GM23248 (cell line): ENCODE data around the gene MCU. TPM values are rescaled to one million over a fixed set of nuclear protein-coding genes. Genes with fewer than 3 reads are reported as not detected.
"Not testable (repeated sequence)": the region's sequence is repeated elsewhere in the genome, so short reads cannot be mapped to it uniquely, and the experiment has no call there.

Experiments
- DNase-seq: peaks from one replicate; pipeline ENCODE4 v3.0.0-alpha.2; 2015
- H2AFZ ChIP-seq: fragments of 200-600 bp; sonication (generic); 2 replicates; pipeline ENCODE4 v1.6.1; 2016; ENCODE audit warnings: antibody characterized with exemption
- H3F3A ChIP-seq: fragments of 200-600 bp; sonication (generic); 2 replicates; pipeline ENCODE4 v1.6.1; 2016; ENCODE audit warnings: mild to moderate bottlenecking, antibody characterized with exemption, mixed run types; ENCODE audit not compliant: insufficient read depth
- H3K27ac ChIP-seq: fragments of 200-600 bp; sonication (generic); 2 replicates; pipeline ENCODE4 v1.5.1; 2016; ENCODE audit warnings: mild to moderate bottlenecking
- H3K27me3 ChIP-seq: fragments of 200-600 bp; sonication (generic); replicated peaks from 2 replicates; pipeline ENCODE4 v1.6.1; 2016; ENCODE audit warnings: mild to moderate bottlenecking; ENCODE audit not compliant: insufficient read depth
- H3K36me3 ChIP-seq: fragments of 200-600 bp; sonication (generic); 2 replicates; pipeline ENCODE4 v1.6.1; 2016; ENCODE audit warnings: low read depth, mild to moderate bottlenecking
- H3K4me1 ChIP-seq: fragments of 200-600 bp; sonication (generic); 2 replicates; pipeline ENCODE4 v1.6.1; 2016; ENCODE audit warnings: mild to moderate bottlenecking; ENCODE audit not compliant: insufficient read depth
- H3K4me2 ChIP-seq: fragments of 200-600 bp; sonication (generic); one replicate; pipeline ENCODE4 v1.6.1; 2016; ENCODE audit warnings: mild to moderate bottlenecking; ENCODE audit not compliant: unreplicated experiment
- H3K4me3 ChIP-seq: fragments of 200-600 bp; sonication (generic); 2 replicates; pipeline ENCODE4 v1.5.1; 2016; ENCODE audit warnings: mild to moderate bottlenecking
- H3K79me2 ChIP-seq: fragments of 200-600 bp; sonication (generic); 2 replicates; pipeline ENCODE4 v1.6.1; 2016; ENCODE audit warnings: mild to moderate bottlenecking; ENCODE audit not compliant: insufficient read depth
- H3K9ac ChIP-seq: fragments of 200-600 bp; sonication (generic); 2 replicates; pipeline ENCODE4 v1.6.1; 2016; ENCODE audit warnings: mild to moderate bottlenecking
- H3K9me2 ChIP-seq: fragments of 200-600 bp; sonication (generic); 2 replicates; pipeline ENCODE4 v1.6.1; 2016; ENCODE audit warnings: mixed run types, mild to moderate bottlenecking, moderate library complexity; ENCODE audit not compliant: insufficient read depth
- H3K9me3 ChIP-seq: fragments of 200-600 bp; sonication (generic); one replicate; pipeline ENCODE4 v1.6.1; 2017; ENCODE audit warnings: low read depth
- H4K20me1 ChIP-seq: fragments of 200-600 bp; sonication (generic); 2 replicates; pipeline ENCODE4 v1.6.0; 2016; ENCODE audit not compliant: insufficient read depth
- EZH2 ChIP-seq: fragments of 200-600 bp; sonication (generic); IDR thresholded peaks from 2 replicates; pipeline ENCODE4 v1.6.1; 2018; ENCODE audit warnings: antibody characterized with exemption, mild to moderate bottlenecking; ENCODE audit not compliant: insufficient read depth, poor library complexity, severe bottlenecking
- EZH2phosphoT487 ChIP-seq: fragments of 200-600 bp; sonication (generic); IDR thresholded peaks from 2 replicates; pipeline ENCODE4 v1.6.1; 2018; ENCODE audit warnings: antibody characterized with exemption, moderate library complexity, mild to moderate bottlenecking, low read depth; ENCODE audit not compliant: insufficient read depth
- WGBS, 2 experiments: methylation state at CpG; one replicate each; pipeline ENCODE4 v1.1.6; 2015 to 2017; ENCODE audit warnings: low lambda C conversion rate in 2 of 2, low coverage in 1 of 2; ENCODE audit errors: missing lambda C conversion rate in 2 of 2; 5-methylcytosine and 5-hydroxymethylcytosine counted together
- in situ Hi-C: fragments of 300-500 bp; cut with MboI; formaldehyde crosslinking; loops from 2 replicates; pipeline ENCODE4 v1.15.0; 2020
- polyA plus RNA-seq: library from polyadenylated mRNA; unstranded; fragments of >200 nt; fragmentation: Nextera tagmentation; extraction: Ambion mirVana; gene quantifications from 2 replicates; pipeline ENCODE4 v1.2.1, GENCODE V29; 2016
- total RNA-seq: library from RNA; depleted of rRNA; stranded (reverse); fragments of >200 nt; shearing (Covaris generic); gene quantifications from 2 replicates; pipeline ENCODE4 v1.2.3, GENCODE V29; 2014; rRNA removed

Gene MCU, protein sequence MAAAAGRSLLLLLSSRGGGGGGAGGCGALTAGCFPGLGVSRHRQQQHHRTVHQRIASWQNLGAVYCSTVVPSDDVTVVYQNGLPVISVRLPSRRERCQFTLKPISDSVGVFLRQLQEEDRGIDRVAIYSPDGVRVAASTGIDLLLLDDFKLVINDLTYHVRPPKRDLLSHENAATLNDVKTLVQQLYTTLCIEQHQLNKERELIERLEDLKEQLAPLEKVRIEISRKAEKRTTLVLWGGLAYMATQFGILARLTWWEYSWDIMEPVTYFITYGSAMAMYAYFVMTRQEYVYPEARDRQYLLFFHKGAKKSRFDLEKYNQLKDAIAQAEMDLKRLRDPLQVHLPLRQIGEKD
- total RNA-seq (29.5 and 57.7 TPM in 2 replicates), polyA plus RNA-seq (30.9 and 34.0 TPM in 2 replicates)

DNA sequence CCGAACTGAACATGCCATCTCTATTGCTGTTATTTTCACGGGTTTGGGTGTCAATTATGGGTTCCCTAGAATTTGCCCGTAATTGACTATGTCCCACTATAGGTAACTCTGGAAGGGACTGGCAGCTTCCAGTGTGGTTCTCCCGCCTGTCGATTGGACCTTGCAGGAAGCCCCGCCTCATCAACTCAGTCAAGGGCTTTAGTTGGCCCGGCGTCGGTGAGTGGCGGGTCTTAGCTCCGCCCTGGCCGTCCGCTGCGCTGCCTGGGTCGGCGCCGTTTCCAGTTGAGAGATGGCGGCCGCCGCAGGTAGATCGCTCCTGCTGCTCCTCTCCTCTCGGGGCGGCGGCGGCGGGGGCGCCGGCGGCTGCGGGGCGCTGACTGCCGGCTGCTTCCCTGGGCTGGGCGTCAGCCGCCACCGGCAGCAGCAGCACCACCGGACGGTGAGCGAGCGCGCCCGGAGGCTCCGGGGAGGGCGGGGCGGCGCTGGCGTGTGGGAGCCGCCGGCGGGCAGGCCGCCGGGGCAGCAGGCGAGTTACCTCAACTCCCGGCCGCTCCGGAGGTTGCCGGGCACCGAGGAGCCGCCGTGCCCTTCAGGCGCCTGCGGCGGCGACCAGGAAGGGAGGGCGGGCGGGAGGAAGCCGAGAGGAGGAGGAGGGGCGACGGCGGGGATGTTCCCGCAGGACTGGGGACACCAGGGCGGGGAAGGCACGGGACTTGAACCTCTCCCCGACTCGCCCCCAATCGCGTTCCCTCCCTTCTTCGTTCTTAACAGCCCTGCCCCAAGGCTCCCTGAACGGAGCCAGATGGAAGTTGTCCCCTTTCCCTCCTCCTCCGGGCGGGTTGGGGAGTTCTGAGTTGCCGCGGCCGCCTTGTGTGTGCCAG, at the start of gene MCU:
Gene MCU, plus strand, starts transcription at position 281 of the 881 bp plus-strand sequence. Its CDS starts 9 bp downstream, at position 290.
- H3K4me3 ChIP-seq: peak within 1 kb of the TSS; percentile 92
- no peak for TF ChIP-seq EZH2
- TF ChIP-seq EZH2phosphoT487: no peak
- H3K9me3 ChIP-seq: no peaks in the 10 kb centered on the region
- peak within 1 kb of the TSS; percentile 81 for H3K9ac ChIP-seq
- 1% methylated on average over 29 to 62 of the region's 83 CpGs for WGBS, 2 experiments
- H2AFZ ChIP-seq: peak within 1 kb of the TSS; percentile 87
- H3K27ac ChIP-seq: peak within 1 kb of the TSS; percentile 40
- H3K79me2 ChIP-seq: peaks cover 46% of the 10 kb centered on the region
- H3K36me3 ChIP-seq: no peaks in the 10 kb centered on the region
- peaks cover 5% of the 10 kb centered on the region; the same call in 1 of the 2 replicates for H4K20me1 ChIP-seq
- H3K9me2 ChIP-seq: no peaks in the 10 kb centered on the region
- DNase-seq: peak; percentile 99
- H3K27me3 ChIP-seq: no peaks in the 10 kb centered on the region
- peak within 1 kb of the TSS; percentile 93 for H3K4me2 ChIP-seq
- H3K4me1 ChIP-seq: peaks cover 35% of the 10 kb centered on the region
- peaks cover 13% of the 10 kb centered on the region; the same call in 1 of the 2 replicates for H3F3A ChIP-seq
- in situ Hi-C loops: no loop called here

DNA sequence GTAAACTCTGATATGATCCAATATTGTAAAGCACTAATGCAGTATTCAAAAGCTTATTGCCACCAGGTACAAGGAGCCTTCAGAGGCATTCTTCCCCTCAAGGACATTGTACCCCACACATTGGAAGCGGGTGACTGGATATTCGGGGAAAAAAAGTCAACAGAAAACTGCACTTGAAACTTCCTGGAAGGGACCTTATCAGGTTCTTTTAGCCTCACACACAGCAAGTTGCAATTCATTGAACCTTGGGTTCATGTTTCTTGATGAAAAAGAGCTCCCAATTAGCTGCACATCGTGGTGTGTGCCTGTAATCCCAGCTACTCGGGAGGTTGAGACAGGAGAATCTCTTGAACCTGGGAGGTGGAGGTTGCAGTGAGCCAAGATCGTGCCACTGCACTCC, 49.6 kb upstream of the MCU start:
- H3K9me3 ChIP-seq: no peaks in the 10 kb centered on the region
- H2AFZ ChIP-seq: no peak overlapping the region
- in situ Hi-C loops: no loop called here
- H3K27ac ChIP-seq: no peak overlapping the region
- H3K4me3 ChIP-seq: no peak overlapping the region
- TF ChIP-seq EZH2 (no peak), EZH2phosphoT487 (no peak)
- no peak overlapping the region for H3K4me2 ChIP-seq
- 0 out of 2 replicates have a peak, but pooled peaks cover 7% of the 10 kb centered on the region for H3K4me1 ChIP-seq
- no peak overlapping the region for H3K9ac ChIP-seq
- H3K9me2 ChIP-seq: no peaks in the 10 kb centered on the region
- H3K27me3 ChIP-seq: no peaks in the 10 kb centered on the region
- H3F3A ChIP-seq: no peaks in the 10 kb centered on the region
- 78 to 82% methylated on average over 5 of the region's 5 CpGs for WGBS, 2 experiments
- H4K20me1 ChIP-seq: no peaks in the 10 kb centered on the region
- H3K79me2 ChIP-seq: no peaks in the 10 kb centered on the region
- H3K36me3 ChIP-seq: no peaks in the 10 kb centered on the region
- no peak for DNase-seq

DNA sequence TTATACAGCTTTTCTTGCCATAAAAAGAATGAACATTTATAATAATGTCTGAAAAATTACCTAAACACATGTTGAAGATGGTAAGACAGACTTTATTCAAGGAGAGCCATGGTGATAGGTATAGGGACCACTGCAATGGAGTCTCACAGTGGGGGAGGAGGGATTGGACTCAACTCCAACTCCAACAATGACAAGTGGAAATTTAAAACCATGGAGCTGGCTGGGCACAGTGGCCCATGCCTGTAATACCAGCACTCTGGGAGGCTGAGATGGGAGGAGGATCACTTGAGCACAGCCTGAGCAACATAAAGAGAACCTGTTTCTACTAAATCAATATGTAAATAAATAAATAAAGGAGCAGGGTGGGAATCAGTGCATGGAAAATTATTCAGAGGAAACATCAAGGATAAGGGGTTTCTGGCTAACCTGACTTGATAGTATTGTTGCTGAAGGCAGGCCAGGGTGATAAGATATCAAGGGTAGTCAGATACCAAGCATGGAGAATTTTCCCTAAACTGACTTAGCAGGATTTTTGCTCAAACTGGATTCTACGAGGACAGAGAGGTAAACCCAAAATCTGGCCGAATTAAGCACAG, 46.6 kb upstream of the MCU start:
- no peaks in the 10 kb centered on the region for H3F3A ChIP-seq
- WGBS, 2 experiments: 43 to 58% methylated on average over 2 of the region's 2 CpGs
- no peaks in the 10 kb centered on the region for H3K4me1 ChIP-seq
- H4K20me1 ChIP-seq: no peaks in the 10 kb centered on the region
- peak overlapping the region; percentile 5; the same call in 1 of the 2 replicates for H2AFZ ChIP-seq
- H3K27me3 ChIP-seq: no peaks in the 10 kb centered on the region
- no peak overlapping the region for H3K9ac ChIP-seq
- TF ChIP-seq EZH2 (no peak), EZH2phosphoT487 (no peak)
- no peak overlapping the region for H3K4me3 ChIP-seq
- H3K9me3 ChIP-seq: no peaks in the 10 kb centered on the region
- H3K27ac ChIP-seq: no peak overlapping the region
- DNase-seq: no peak
- in situ Hi-C loops: no loop called here
- H3K4me2 ChIP-seq: no peak overlapping the region
- H3K36me3 ChIP-seq: no peaks in the 10 kb centered on the region
- H3K79me2 ChIP-seq: no peaks in the 10 kb centered on the region
- H3K9me2 ChIP-seq: no peaks in the 10 kb centered on the region

DNA sequence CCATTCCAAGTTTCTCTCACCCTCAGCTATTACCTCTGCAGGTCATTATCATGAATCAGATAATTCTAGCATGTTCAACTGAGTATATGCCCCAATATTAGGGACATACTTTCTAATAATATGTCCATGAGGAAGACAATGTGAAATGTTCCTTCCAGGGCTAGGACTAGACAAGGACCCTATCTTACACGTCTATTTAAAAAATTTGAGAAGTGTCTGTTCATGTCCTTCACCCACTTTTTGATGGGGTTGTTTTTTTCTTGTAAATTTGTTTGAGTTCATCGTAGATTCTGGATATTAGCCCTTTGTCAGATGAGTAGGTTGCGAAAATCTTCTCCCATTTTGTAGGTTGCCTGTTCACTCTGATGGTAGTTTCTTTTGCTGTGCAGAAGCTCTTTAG, 45.0 kb upstream of the MCU start:
- in situ Hi-C loops, H3K79me2 ChIP-seq: not testable (repeated sequence)
- 71 to 81% methylated on average over 3 of the region's 3 CpGs for WGBS, 2 experiments

More for the DNA sequence above, 45.0 kb upstream of the MCU start:
- H3K27me3 ChIP-seq, H3K36me3 ChIP-seq, H2AFZ ChIP-seq, H3K4me3 ChIP-seq, H3K4me1 ChIP-seq, H3K9me2 ChIP-seq, H3K4me2 ChIP-seq, H3K9ac ChIP-seq, DNase-seq, H3K9me3 ChIP-seq, H4K20me1 ChIP-seq, H3F3A ChIP-seq, H3K27ac ChIP-seq: not testable (repeated sequence)
